GM23338 (cell line): Measurements from ENCODE around the gene FUT8. TPM values are rescaled to one million over a fixed set of nuclear protein-coding genes. Genes with fewer than 3 reads are reported as not detected.

Experiments used
- ATAC-seq: fragments of 200-7000 bp; cut with Tn5 transposase; 3 replicates; pipeline ENCODE4 v1.9.1; 2020
- DNase-seq: peaks from one replicate; pipeline ENCODE4 v3.0.0-alpha.2; 2015; ENCODE audit warnings: low spot score
- H2AFZ ChIP-seq: fragments of 200-600 bp; sonication (generic); 2 replicates; pipeline ENCODE4 v1.8.0; 2016; ENCODE audit warnings: antibody characterized with exemption, mild to moderate bottlenecking, moderate library complexity
- H3F3A ChIP-seq: fragments of 200-600 bp; sonication (generic); replicated peaks from 2 replicates; pipeline ENCODE4 v1.8.0; 2017; ENCODE audit warnings: antibody characterized with exemption, mixed run types, low read depth
- H3K27ac ChIP-seq: fragments of 200-600 bp; sonication (generic); 2 replicates; pipeline ENCODE4 v1.6.1; 2016; ENCODE audit warnings: low read depth
- H3K27me3 ChIP-seq: fragments of 200-600 bp; sonication (generic); 2 replicates; pipeline ENCODE4 v1.8.0; 2016; ENCODE audit warnings: mild to moderate bottlenecking, mixed run types, moderate library complexity; ENCODE audit not compliant: insufficient read depth
- H3K36me3 ChIP-seq: fragments of 200-600 bp; sonication (generic); 2 replicates; pipeline ENCODE4 v1.8.0; 2016; ENCODE audit warnings: mild to moderate bottlenecking; ENCODE audit not compliant: insufficient read depth
- H3K4me1 ChIP-seq: fragments of 200-600 bp; sonication (generic); 2 replicates; pipeline ENCODE4 v1.8.0; 2016; ENCODE audit warnings: mild to moderate bottlenecking, moderate library complexity; ENCODE audit not compliant: insufficient read depth
- H3K4me2 ChIP-seq: fragments of 200-600 bp; sonication (generic); 2 replicates; pipeline ENCODE4 v1.7.1; 2017; ENCODE audit warnings: mixed run types
- H3K4me3 ChIP-seq: fragments of 200-600 bp; sonication (generic); 2 replicates; pipeline ENCODE4 v1.6.1; 2016; ENCODE audit warnings: mixed run types
- H3K79me2 ChIP-seq: fragments of 200-600 bp; sonication (generic); replicated peaks from 2 replicates; pipeline ENCODE4 v1.8.0; 2017; ENCODE audit warnings: mild to moderate bottlenecking; ENCODE audit not compliant: insufficient read depth
- H3K9me2 ChIP-seq: fragments of 200-600 bp; sonication (generic); 2 replicates; pipeline ENCODE4 v1.8.0; 2017; ENCODE audit not compliant: insufficient read depth
- H4K20me1 ChIP-seq: fragments of 200-600 bp; sonication (generic); replicated peaks from 2 replicates; pipeline ENCODE4 v1.8.0; 2017; ENCODE audit warnings: mild to moderate bottlenecking; ENCODE audit not compliant: insufficient read depth
- H3K27ac Mint-ChIP-seq: 2 replicates; pipeline ENCODE4 v1.8.0; 2020; ENCODE audit warnings: inconsistent platforms, mild to moderate bottlenecking, moderate library complexity, mixed read lengths
- H3K27me3 Mint-ChIP-seq: 3 replicates; pipeline ENCODE4 v1.8.0; 2022; ENCODE audit warnings: low read depth, mild to moderate bottlenecking, moderate library complexity, mixed read lengths, inconsistent platforms; ENCODE audit not compliant: insufficient read depth, poor library complexity
- H3K36me3 Mint-ChIP-seq: 3 replicates; pipeline ENCODE4 v1.8.0; 2021; ENCODE audit warnings: low read depth, mild to moderate bottlenecking, inconsistent platforms, moderate library complexity, mixed read lengths
- H3K4me1 Mint-ChIP-seq: 3 replicates; pipeline ENCODE4 v1.8.0; 2020; ENCODE audit warnings: mild to moderate bottlenecking, inconsistent platforms, mixed read lengths
- H3K4me3 Mint-ChIP-seq: 3 replicates; pipeline ENCODE4 v1.8.0; 2021; ENCODE audit warnings: moderate library complexity, mild to moderate bottlenecking, inconsistent platforms, mixed read lengths
- H3K9me3 Mint-ChIP-seq: 3 replicates; pipeline ENCODE4 v1.8.0; 2020; ENCODE audit warnings: moderate library complexity, mild to moderate bottlenecking, inconsistent platforms, mixed read lengths
- CREB1 ChIP-seq: fragments of 250-450 bp; sonication (Bioruptor Pico); IDR thresholded peaks from 2 replicates; pipeline ENCODE4 v1.5.0; 2020; ENCODE audit warnings: low read depth, mild to moderate bottlenecking, moderate library complexity
- EZH2 ChIP-seq: fragments of 200-600 bp; sonication (generic); IDR thresholded peaks from one replicate; pipeline ENCODE4 v1.8.0; 2017; ENCODE audit warnings: antibody characterized with exemption, mild to moderate bottlenecking, low read depth; ENCODE audit not compliant: unreplicated experiment
- EZH2phosphoT487 ChIP-seq: fragments of 200-600 bp; sonication (generic); IDR thresholded peaks from one replicate; pipeline ENCODE4 v1.8.1; 2018; ENCODE audit warnings: antibody characterized with exemption; ENCODE audit not compliant: unreplicated experiment
- JUNB ChIP-seq: IDR thresholded peaks from one replicate; pipeline ENCODE4 v1.6.1; 2016; ENCODE audit warnings: antibody characterized with exemption; ENCODE audit not compliant: unreplicated experiment
- NANOG ChIP-seq: IDR thresholded peaks from 2 replicates; pipeline ENCODE4 v1.6.1; 2016; ENCODE audit warnings: antibody characterized with exemption, borderline replicate concordance
- ZNF114 ChIP-seq: fragments of 250-450 bp; sonication (Bioruptor Pico); IDR thresholded peaks from 2 replicates; pipeline ENCODE4 v1.5.0; 2020; ENCODE audit warnings: mild to moderate bottlenecking, moderate library complexity
- polyA plus RNA-seq: library from polyadenylated mRNA; unstranded; fragments of >200 nt; fragmentation: Nextera tagmentation; extraction: Ambion mirVana; gene quantifications from 2 replicates; pipeline ENCODE4 v1.2.1, GENCODE V29; 2016
- total RNA-seq: library from RNA; depleted of rRNA; stranded (reverse); fragments of >200 nt; shearing (Covaris generic); gene quantifications from 2 replicates; pipeline ENCODE4 v1.2.3, GENCODE V29; 2014
- TF ChIP-seq, protein P1 (sequence below): fragments of 250-450 bp; sonication (Bioruptor Pico); IDR thresholded peaks from 2 replicates; pipeline ENCODE4 v1.5.0; 2020; ENCODE audit warnings: mild to moderate bottlenecking, moderate library complexity
- TF ChIP-seq, protein P2 (sequence below), 2 experiments: fragments of 200-600 bp in 1 of 2; sonication (generic) in 1 of 2; conservative IDR thresholded peaks; 2 replicates each; pipeline versions ENCODE4 v1.5.1 to v1.6.1; 2016 to 2017; ENCODE audit warnings: antibody characterized with exemption in 2 of 2, low read depth in 2 of 2, mild to moderate bottlenecking in 2 of 2, moderate library complexity in 1 of 2

Gene FUT8
- total and polyA plus RNA-seq, 2 experiments from 2014 or later: 8.2 to 23.2 TPM

DNA sequence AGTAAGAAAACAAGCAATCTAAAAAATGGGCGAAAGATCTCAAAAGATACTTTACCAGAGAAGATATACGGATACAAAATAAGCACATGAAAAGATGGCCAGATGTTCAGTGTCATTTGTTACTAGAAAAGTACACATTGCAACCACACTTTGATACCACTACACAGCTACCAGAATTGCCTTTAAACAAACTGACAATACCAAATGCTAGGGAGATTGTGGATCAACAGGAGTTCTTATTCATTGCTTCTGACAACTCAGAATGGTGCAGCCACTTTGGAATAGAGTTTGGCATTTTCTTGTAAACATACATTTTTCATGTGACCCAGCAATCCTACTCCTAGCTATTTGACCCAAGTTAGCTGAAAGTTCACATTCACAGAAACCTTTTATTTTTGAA lies 136.3 kb downstream of the FUT8 start (continued):
- TF ChIP-seq, protein P1, sequence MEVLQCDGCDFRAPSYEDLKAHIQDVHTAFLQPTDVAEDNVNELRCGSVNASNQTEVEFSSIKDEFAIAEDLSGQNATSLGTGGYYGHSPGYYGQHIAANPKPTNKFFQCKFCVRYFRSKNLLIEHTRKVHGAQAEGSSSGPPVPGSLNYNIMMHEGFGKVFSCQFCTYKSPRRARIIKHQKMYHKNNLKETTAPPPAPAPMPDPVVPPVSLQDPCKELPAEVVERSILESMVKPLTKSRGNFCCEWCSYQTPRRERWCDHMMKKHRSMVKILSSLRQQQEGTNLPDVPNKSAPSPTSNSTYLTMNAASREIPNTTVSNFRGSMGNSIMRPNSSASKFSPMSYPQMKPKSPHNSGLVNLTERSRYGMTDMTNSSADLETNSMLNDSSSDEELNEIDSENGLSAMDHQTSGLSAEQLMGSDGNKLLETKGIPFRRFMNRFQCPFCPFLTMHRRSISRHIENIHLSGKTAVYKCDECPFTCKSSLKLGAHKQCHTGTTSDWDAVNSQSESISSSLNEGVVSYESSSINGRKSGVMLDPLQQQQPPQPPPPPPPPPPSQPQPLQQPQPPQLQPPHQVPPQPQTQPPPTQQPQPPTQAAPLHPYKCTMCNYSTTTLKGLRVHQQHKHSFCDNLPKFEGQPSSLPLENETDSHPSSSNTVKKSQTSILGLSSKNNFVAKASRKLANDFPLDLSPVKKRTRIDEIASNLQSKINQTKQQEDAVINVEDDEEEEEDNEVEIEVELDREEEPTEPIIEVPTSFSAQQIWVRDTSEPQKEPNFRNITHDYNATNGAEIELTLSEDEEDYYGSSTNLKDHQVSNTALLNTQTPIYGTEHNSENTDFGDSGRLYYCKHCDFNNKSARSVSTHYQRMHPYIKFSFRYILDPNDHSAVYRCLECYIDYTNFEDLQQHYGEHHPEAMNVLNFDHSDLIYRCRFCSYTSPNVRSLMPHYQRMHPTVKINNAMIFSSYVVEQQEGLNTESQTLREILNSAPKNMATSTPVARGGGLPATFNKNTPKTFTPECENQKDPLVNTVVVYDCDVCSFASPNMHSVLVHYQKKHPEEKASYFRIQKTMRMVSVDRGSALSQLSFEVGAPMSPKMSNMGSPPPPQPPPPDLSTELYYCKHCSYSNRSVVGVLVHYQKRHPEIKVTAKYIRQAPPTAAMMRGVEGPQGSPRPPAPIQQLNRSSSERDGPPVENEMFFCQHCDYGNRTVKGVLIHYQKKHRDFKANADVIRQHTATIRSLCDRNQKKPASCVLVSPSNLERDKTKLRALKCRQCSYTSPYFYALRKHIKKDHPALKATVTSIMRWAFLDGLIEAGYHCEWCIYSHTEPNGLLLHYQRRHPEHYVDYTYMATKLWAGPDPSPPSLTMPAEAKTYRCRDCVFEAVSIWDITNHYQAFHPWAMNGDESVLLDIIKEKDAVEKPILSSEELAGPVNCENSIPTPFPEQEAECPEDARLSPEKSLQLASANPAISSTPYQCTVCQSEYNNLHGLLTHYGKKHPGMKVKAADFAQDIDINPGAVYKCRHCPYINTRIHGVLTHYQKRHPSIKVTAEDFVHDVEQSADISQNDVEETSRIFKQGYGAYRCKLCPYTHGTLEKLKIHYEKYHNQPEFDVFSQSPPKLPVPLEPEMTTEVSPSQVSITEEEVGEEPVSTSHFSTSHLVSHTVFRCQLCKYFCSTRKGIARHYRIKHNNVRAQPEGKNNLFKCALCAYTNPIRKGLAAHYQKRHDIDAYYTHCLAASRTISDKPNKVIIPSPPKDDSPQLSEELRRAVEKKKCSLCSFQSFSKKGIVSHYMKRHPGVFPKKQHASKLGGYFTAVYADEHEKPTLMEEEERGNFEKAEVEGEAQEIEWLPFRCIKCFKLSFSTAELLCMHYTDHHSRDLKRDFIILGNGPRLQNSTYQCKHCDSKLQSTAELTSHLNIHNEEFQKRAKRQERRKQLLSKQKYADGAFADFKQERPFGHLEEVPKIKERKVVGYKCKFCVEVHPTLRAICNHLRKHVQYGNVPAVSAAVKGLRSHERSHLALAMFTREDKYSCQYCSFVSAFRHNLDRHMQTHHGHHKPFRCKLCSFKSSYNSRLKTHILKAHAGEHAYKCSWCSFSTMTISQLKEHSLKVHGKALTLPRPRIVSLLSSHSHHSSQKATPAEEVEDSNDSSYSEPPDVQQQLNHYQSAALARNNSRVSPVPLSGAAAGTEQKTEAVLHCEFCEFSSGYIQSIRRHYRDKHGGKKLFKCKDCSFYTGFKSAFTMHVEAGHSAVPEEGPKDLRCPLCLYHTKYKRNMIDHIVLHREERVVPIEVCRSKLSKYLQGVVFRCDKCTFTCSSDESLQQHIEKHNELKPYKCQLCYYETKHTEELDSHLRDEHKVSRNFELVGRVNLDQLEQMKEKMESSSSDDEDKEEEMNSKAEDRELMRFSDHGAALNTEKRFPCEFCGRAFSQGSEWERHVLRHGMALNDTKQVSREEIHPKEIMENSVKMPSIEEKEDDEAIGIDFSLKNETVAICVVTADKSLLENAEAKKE (CRISPR knock-in tag): no peak
- TF ChIP-seq, protein P2, sequence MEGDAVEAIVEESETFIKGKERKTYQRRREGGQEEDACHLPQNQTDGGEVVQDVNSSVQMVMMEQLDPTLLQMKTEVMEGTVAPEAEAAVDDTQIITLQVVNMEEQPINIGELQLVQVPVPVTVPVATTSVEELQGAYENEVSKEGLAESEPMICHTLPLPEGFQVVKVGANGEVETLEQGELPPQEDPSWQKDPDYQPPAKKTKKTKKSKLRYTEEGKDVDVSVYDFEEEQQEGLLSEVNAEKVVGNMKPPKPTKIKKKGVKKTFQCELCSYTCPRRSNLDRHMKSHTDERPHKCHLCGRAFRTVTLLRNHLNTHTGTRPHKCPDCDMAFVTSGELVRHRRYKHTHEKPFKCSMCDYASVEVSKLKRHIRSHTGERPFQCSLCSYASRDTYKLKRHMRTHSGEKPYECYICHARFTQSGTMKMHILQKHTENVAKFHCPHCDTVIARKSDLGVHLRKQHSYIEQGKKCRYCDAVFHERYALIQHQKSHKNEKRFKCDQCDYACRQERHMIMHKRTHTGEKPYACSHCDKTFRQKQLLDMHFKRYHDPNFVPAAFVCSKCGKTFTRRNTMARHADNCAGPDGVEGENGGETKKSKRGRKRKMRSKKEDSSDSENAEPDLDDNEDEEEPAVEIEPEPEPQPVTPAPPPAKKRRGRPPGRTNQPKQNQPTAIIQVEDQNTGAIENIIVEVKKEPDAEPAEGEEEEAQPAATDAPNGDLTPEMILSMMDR (conservative IDR thresholded peaks at IDR 0.05; ENCODE audit: low read depth in 2 of 2): no peak

DNA sequence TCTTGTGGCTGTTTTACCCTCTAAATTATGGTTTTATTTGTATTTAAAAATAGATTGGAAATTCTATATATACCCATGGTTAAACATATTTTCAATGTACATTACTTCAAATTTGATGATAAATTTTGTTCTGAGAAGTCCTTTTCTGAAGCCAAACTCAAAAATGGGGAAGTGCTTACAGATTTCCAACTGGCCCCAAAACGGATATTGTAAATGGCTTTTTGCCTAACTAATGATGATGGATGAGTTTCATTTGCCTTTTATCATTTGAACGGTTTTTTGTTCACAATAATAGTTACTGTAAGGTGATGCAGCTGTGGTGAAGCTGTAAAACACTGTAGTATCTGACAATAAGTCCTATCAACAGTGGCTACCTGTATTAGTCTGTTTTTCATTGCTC lies 136.9 kb downstream of the FUT8 start:
- H3K4me3 Mint-ChIP-seq: no peak overlapping the region
- TF ChIP-seq JUNB: no peak
- TF ChIP-seq ZNF114 (CRISPR knock-in tag): no peak
- TF ChIP-seq EZH2phosphoT487: no peak
- TF ChIP-seq, protein P2 (conservative IDR thresholded peaks at IDR 0.05; ENCODE audit: low read depth in 2 of 2): no peak
- TF ChIP-seq CREB1 (CRISPR knock-in tag): no peak
- no peak for TF ChIP-seq EZH2
- no peak for TF ChIP-seq NANOG
- Histone ChIP-seq H2AFZ (no peak overlapping the region), H4K20me1 (no peaks in the 10 kb centered on the region), H3F3A (no peaks in the 10 kb centered on the region), H3K4me1 (0 out of 2 replicates have a peak, but pooled peaks cover 8% of the 10 kb centered on the region), H3K27me3 (no peaks in the 10 kb centered on the region), H3K4me3 (no peak overlapping the region), H3K9me2 (no peaks in the 10 kb centered on the region), H3K36me3 (no peaks in the 10 kb centered on the region), H3K79me2 (no peaks in the 10 kb centered on the region), H3K4me2 (no peak overlapping the region), H3K27ac (no peak overlapping the region)
- ATAC-seq: no peak
- H3K9me3 Mint-ChIP-seq: no peaks in the 10 kb centered on the region
- DNase-seq: no peak
- H3K27ac Mint-ChIP-seq: no peak overlapping the region
- peaks cover 1% of the 10 kb centered on the region for H3K27me3 Mint-ChIP-seq
- no peaks in the 10 kb centered on the region for H3K36me3 Mint-ChIP-seq
- H3K4me1 Mint-ChIP-seq: peaks cover 29% of the 10 kb centered on the region; the same call in 2 of the 3 replicates
